GM12878 (cell line): ENCODE results near the gene POC1B.

Experiments used
- CTCF ChIP-seq, 3 experiments: IDR thresholded peaks in 2 of 3; conservative IDR thresholded peaks in 1 of 3; 2 replicates each; pipeline ENCODE4 v1.5.1; 2011; ENCODE audit warnings: low read depth in 3 of 3, low read length in 3 of 3, mild to moderate bottlenecking in 3 of 3, control low read depth in 2 of 3, moderate library complexity in 2 of 3, inconsistent platforms in 1 of 3, mixed read lengths in 1 of 3; ENCODE audit not compliant: control insufficient read depth in 2 of 3, insufficient read depth in 1 of 3; ENCODE audit errors: extremely low read depth in 1 of 3
- POLR2A ChIP-seq: IDR thresholded peaks from 2 replicates; pipeline ENCODE4 v1.6.1; 2011; ENCODE audit warnings: low read depth, mild to moderate bottlenecking, low read length
- YY1 ChIP-seq: IDR thresholded peaks from 2 replicates; pipeline ENCODE4 v1.6.1; 2011; ENCODE audit warnings: low read depth, mild to moderate bottlenecking, low read length
- TF ChIP-seq, protein P1 (sequence below): IDR thresholded peaks from 2 replicates; pipeline ENCODE4 v1.6.1; 2011; ENCODE audit warnings: low read depth, low read length, improper control_type of control experiment, borderline replicate concordance
- TF ChIP-seq, protein P2 (sequence below): IDR thresholded peaks from 2 replicates; pipeline ENCODE4 v1.6.1; 2011; ENCODE audit warnings: low read depth, mild to moderate bottlenecking, low read length, moderate library complexity, borderline replicate concordance; ENCODE audit errors: extremely low read depth

DNA sequence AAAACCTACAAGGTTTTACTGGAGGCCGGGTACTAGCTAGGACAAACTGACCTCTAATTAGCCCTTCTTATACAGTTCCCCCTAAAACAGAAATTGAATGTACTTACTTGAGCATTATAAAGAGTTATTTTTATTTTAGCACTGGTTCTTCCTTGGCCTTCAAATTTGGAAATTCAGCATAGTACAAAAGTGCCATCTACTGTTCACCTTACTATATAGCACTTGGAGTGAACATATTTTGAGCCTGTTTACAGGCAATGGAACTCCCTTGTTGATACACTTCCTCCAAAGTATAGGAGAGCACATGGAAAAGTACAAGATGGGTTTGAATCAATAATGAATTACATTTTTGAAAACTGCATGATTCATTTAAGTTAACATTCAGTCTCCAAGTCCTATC, 3.9 kb upstream of the POC1B start:
- TF ChIP-seq POLR2A (no peak), CTCF (IDR thresholded peaks at IDR 0.05 in 2 of 3, conservative IDR thresholded peaks at IDR 0.05 in 1 of 3; ENCODE audit: control insufficient read depth in 2 of 3, extremely low read depth in 1 of 3, insufficient read depth in 1 of 3, low read depth in 3 of 3, low read length in 3 of 3) (peak; percentile 63 to 85 (median 79); a peak in 5 of 6 replicates), YY1 (no peak)
- TF ChIP-seq, protein P1, sequence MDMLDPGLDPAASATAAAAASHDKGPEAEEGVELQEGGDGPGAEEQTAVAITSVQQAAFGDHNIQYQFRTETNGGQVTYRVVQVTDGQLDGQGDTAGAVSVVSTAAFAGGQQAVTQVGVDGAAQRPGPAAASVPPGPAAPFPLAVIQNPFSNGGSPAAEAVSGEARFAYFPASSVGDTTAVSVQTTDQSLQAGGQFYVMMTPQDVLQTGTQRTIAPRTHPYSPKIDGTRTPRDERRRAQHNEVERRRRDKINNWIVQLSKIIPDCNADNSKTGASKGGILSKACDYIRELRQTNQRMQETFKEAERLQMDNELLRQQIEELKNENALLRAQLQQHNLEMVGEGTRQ = no peak
- TF ChIP-seq, protein P2, sequence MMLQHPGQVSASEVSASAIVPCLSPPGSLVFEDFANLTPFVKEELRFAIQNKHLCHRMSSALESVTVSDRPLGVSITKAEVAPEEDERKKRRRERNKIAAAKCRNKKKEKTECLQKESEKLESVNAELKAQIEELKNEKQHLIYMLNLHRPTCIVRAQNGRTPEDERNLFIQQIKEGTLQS = no peak
